GM23338 (cell line): ENCODE data around the gene STX4. TPM values are rescaled to one million over a fixed set of nuclear protein-coding genes. Genes with fewer than 3 reads are reported as not detected.

ENCODE experiments used
- ATAC-seq: fragments of 200-7000 bp; cut with Tn5 transposase; 3 replicates; pipeline ENCODE4 v1.9.1; 2020
- DNase-seq: peaks from one replicate; pipeline ENCODE4 v3.0.0-alpha.2; 2015; ENCODE audit warnings: low spot score
- H2AFZ ChIP-seq: fragments of 200-600 bp; sonication (generic); 2 replicates; pipeline ENCODE4 v1.8.0; 2016; ENCODE audit warnings: antibody characterized with exemption, mild to moderate bottlenecking, moderate library complexity
- H3F3A ChIP-seq: fragments of 200-600 bp; sonication (generic); replicated peaks from 2 replicates; pipeline ENCODE4 v1.8.0; 2017; ENCODE audit warnings: antibody characterized with exemption, mixed run types, low read depth
- H3K27ac ChIP-seq: fragments of 200-600 bp; sonication (generic); 2 replicates; pipeline ENCODE4 v1.6.1; 2016; ENCODE audit warnings: low read depth
- H3K27me3 ChIP-seq: fragments of 200-600 bp; sonication (generic); 2 replicates; pipeline ENCODE4 v1.8.0; 2016; ENCODE audit warnings: mild to moderate bottlenecking, mixed run types, moderate library complexity; ENCODE audit not compliant: insufficient read depth
- H3K36me3 ChIP-seq: fragments of 200-600 bp; sonication (generic); 2 replicates; pipeline ENCODE4 v1.8.0; 2016; ENCODE audit warnings: mild to moderate bottlenecking; ENCODE audit not compliant: insufficient read depth
- H3K4me1 ChIP-seq: fragments of 200-600 bp; sonication (generic); 2 replicates; pipeline ENCODE4 v1.8.0; 2016; ENCODE audit warnings: mild to moderate bottlenecking, moderate library complexity; ENCODE audit not compliant: insufficient read depth
- H3K4me2 ChIP-seq: fragments of 200-600 bp; sonication (generic); 2 replicates; pipeline ENCODE4 v1.7.1; 2017; ENCODE audit warnings: mixed run types
- H3K4me3 ChIP-seq: fragments of 200-600 bp; sonication (generic); 2 replicates; pipeline ENCODE4 v1.6.1; 2016; ENCODE audit warnings: mixed run types
- H3K79me2 ChIP-seq: fragments of 200-600 bp; sonication (generic); replicated peaks from 2 replicates; pipeline ENCODE4 v1.8.0; 2017; ENCODE audit warnings: mild to moderate bottlenecking; ENCODE audit not compliant: insufficient read depth
- H3K9me2 ChIP-seq: fragments of 200-600 bp; sonication (generic); 2 replicates; pipeline ENCODE4 v1.8.0; 2017; ENCODE audit not compliant: insufficient read depth
- H4K20me1 ChIP-seq: fragments of 200-600 bp; sonication (generic); replicated peaks from 2 replicates; pipeline ENCODE4 v1.8.0; 2017; ENCODE audit warnings: mild to moderate bottlenecking; ENCODE audit not compliant: insufficient read depth
- H3K27ac Mint-ChIP-seq: 2 replicates; pipeline ENCODE4 v1.8.0; 2020; ENCODE audit warnings: inconsistent platforms, mild to moderate bottlenecking, moderate library complexity, mixed read lengths
- H3K27me3 Mint-ChIP-seq: 3 replicates; pipeline ENCODE4 v1.8.0; 2022; ENCODE audit warnings: low read depth, mild to moderate bottlenecking, moderate library complexity, mixed read lengths, inconsistent platforms; ENCODE audit not compliant: insufficient read depth, poor library complexity
- H3K36me3 Mint-ChIP-seq: 3 replicates; pipeline ENCODE4 v1.8.0; 2021; ENCODE audit warnings: low read depth, mild to moderate bottlenecking, inconsistent platforms, moderate library complexity, mixed read lengths
- H3K4me1 Mint-ChIP-seq: 3 replicates; pipeline ENCODE4 v1.8.0; 2020; ENCODE audit warnings: mild to moderate bottlenecking, inconsistent platforms, mixed read lengths
- H3K4me3 Mint-ChIP-seq: 3 replicates; pipeline ENCODE4 v1.8.0; 2021; ENCODE audit warnings: moderate library complexity, mild to moderate bottlenecking, inconsistent platforms, mixed read lengths
- H3K9me3 Mint-ChIP-seq: 3 replicates; pipeline ENCODE4 v1.8.0; 2020; ENCODE audit warnings: moderate library complexity, mild to moderate bottlenecking, inconsistent platforms, mixed read lengths
- CREB1 ChIP-seq: fragments of 250-450 bp; sonication (Bioruptor Pico); IDR thresholded peaks from 2 replicates; pipeline ENCODE4 v1.5.0; 2020; ENCODE audit warnings: low read depth, mild to moderate bottlenecking, moderate library complexity
- CTCF ChIP-seq, 2 experiments: fragments of 200-600 bp in 1 of 2; sonication (generic) in 1 of 2; conservative IDR thresholded peaks; 2 replicates each; pipeline versions ENCODE4 v1.5.1 to v1.6.1; 2016 to 2017; ENCODE audit warnings: antibody characterized with exemption in 2 of 2, low read depth in 2 of 2, mild to moderate bottlenecking in 2 of 2, moderate library complexity in 1 of 2
- ETS1 ChIP-seq: IDR thresholded peaks from 2 replicates; pipeline ENCODE4 v1.6.1; 2016; ENCODE audit warnings: antibody characterized with exemption
- EZH2 ChIP-seq: fragments of 200-600 bp; sonication (generic); IDR thresholded peaks from one replicate; pipeline ENCODE4 v1.8.0; 2017; ENCODE audit warnings: antibody characterized with exemption, mild to moderate bottlenecking, low read depth; ENCODE audit not compliant: unreplicated experiment
- EZH2phosphoT487 ChIP-seq: fragments of 200-600 bp; sonication (generic); IDR thresholded peaks from one replicate; pipeline ENCODE4 v1.8.1; 2018; ENCODE audit warnings: antibody characterized with exemption; ENCODE audit not compliant: unreplicated experiment
- JUNB ChIP-seq: IDR thresholded peaks from one replicate; pipeline ENCODE4 v1.6.1; 2016; ENCODE audit warnings: antibody characterized with exemption; ENCODE audit not compliant: unreplicated experiment
- NANOG ChIP-seq: IDR thresholded peaks from 2 replicates; pipeline ENCODE4 v1.6.1; 2016; ENCODE audit warnings: antibody characterized with exemption, borderline replicate concordance
- REST ChIP-seq: IDR thresholded peaks from one replicate; pipeline ENCODE4 v1.6.1; 2018; ENCODE audit warnings: antibody characterized with exemption; ENCODE audit not compliant: unreplicated experiment
- STAT1 ChIP-seq: IDR thresholded peaks from one replicate; pipeline ENCODE4 v1.6.1; 2016; ENCODE audit warnings: antibody characterized with exemption; ENCODE audit not compliant: unreplicated experiment
- ZNF114 ChIP-seq: fragments of 250-450 bp; sonication (Bioruptor Pico); IDR thresholded peaks from 2 replicates; pipeline ENCODE4 v1.5.0; 2020; ENCODE audit warnings: mild to moderate bottlenecking, moderate library complexity
- ZNF331 ChIP-seq: fragments of 250-450 bp; sonication (Bioruptor Pico); IDR thresholded peaks from 2 replicates; pipeline ENCODE4 v1.5.0; 2020; ENCODE audit warnings: low read depth, mild to moderate bottlenecking, moderate library complexity
- ZNF462 ChIP-seq: fragments of 250-450 bp; sonication (Bioruptor Pico); IDR thresholded peaks from 2 replicates; pipeline ENCODE4 v1.5.0; 2020; ENCODE audit warnings: mild to moderate bottlenecking, moderate library complexity
- polyA plus RNA-seq: library from polyadenylated mRNA; unstranded; fragments of >200 nt; fragmentation: Nextera tagmentation; extraction: Ambion mirVana; gene quantifications from 2 replicates; pipeline ENCODE4 v1.2.1, GENCODE V29; 2016
- total RNA-seq: library from RNA; depleted of rRNA; stranded (reverse); fragments of >200 nt; shearing (Covaris generic); gene quantifications from 2 replicates; pipeline ENCODE4 v1.2.3, GENCODE V29; 2014

The STX4 gene
- total and polyA plus RNA-seq, 2 experiments from 2014 or later: 13.0 to 39.3 TPM

- no peak for TF ChIP-seq ZNF462
- TF ChIP-seq NANOG: no peak
- TF ChIP-seq ZNF331 (CRISPR knock-in tag): no peak
- no peak for TF ChIP-seq STAT1
- TF ChIP-seq JUNB: no peak
These were observed 27.9 kb downstream of the STX4 start (continued) for GRCh38 chr16:31061126-31061812.

GRCh38 chr16:31061813-31062440 lies 28.6 kb downstream of the STX4 start:
- H3K27ac Mint-ChIP-seq: no peak overlapping the region
- ATAC-seq (no peak), DNase-seq (no peak)
- Histone ChIP-seq H3K4me2 (no peak overlapping the region), H3K4me3 (no peak overlapping the region), H3K36me3 (no peaks in the 10 kb centered on the region), H3K79me2 (peaks cover 9% of the 10 kb centered on the region), H3K27ac (no peak overlapping the region), H4K20me1 (peaks cover 7% of the 10 kb centered on the region), H3K4me1 (no peaks in the 10 kb centered on the region), H3K9me2 (no peaks in the 10 kb centered on the region), H2AFZ (no peak overlapping the region), H3F3A (no peaks in the 10 kb centered on the region), H3K27me3 (no peaks in the 10 kb centered on the region)
- no peaks in the 10 kb centered on the region; the same call in 2 of the 3 replicates for H3K4me1 Mint-ChIP-seq
- peaks cover 2% of the 10 kb centered on the region for H3K27me3 Mint-ChIP-seq
- H3K9me3 Mint-ChIP-seq: no peaks in the 10 kb centered on the region
- H3K36me3 Mint-ChIP-seq: peaks cover 30% of the 10 kb centered on the region
- no peak overlapping the region for H3K4me3 Mint-ChIP-seq
- no peak for TF ChIP-seq EZH2
- no peak for TF ChIP-seq EZH2phosphoT487
- no peak for TF ChIP-seq ZNF114 (CRISPR knock-in tag)
- TF ChIP-seq ZNF331 (CRISPR knock-in tag): no peak
- TF ChIP-seq ETS1: no peak
- no peak for TF ChIP-seq REST
- no peak for TF ChIP-seq CTCF (conservative IDR thresholded peaks at IDR 0.05; ENCODE audit: low read depth in 2 of 2)
- TF ChIP-seq CREB1: no peak
